NT2/D1 (cell line): ENCODE data around the gene SLMAP.

Source experiments
- DNase-seq: peaks from one replicate; pipeline ENCODE4 v3.0.0-alpha.2; 2011; ENCODE audit warnings: low read depth, low spot score
- H3K27me3 ChIP-seq: 2 replicates; pipeline ENCODE4 v1.6.0; 2011; ENCODE audit warnings: mild to moderate bottlenecking; ENCODE audit not compliant: insufficient read length, insufficient read depth
- H3K36me3 ChIP-seq: 2 replicates; pipeline ENCODE4 v1.6.1; 2011; ENCODE audit warnings: mild to moderate bottlenecking, low read length, mixed read lengths; ENCODE audit not compliant: insufficient read depth, insufficient read length
- H3K4me1 ChIP-seq: 2 replicates; pipeline ENCODE4 v1.5.1; 2011; ENCODE audit not compliant: insufficient read depth, insufficient read length
- H3K4me3 ChIP-seq: 2 replicates; pipeline ENCODE4 v1.5.1; 2011; ENCODE audit warnings: low read depth; ENCODE audit not compliant: insufficient read length
- H3K9ac ChIP-seq: 2 replicates; pipeline ENCODE4 v1.6.0; 2011; ENCODE audit warnings: low read depth; ENCODE audit not compliant: insufficient read length
- H3K9me3 ChIP-seq: 2 replicates; pipeline ENCODE4 v1.5.1; 2011; ENCODE audit warnings: mild to moderate bottlenecking, low read length; ENCODE audit not compliant: insufficient read depth
- SUZ12 ChIP-seq: IDR thresholded peaks from 2 replicates; pipeline ENCODE4 v1.6.1; 2011; ENCODE audit not compliant: insufficient read length, insufficient read depth; ENCODE audit errors: extremely low read depth
- YY1 ChIP-seq: IDR thresholded peaks from 2 replicates; pipeline ENCODE4 v1.6.1; 2011; ENCODE audit not compliant: insufficient read length, insufficient read depth
- ZNF274 ChIP-seq: IDR thresholded peaks from 2 replicates; pipeline ENCODE4 v1.6.1; 2011; ENCODE audit warnings: mild to moderate bottlenecking, low read depth, low read length

SLMAP gene

DNA sequence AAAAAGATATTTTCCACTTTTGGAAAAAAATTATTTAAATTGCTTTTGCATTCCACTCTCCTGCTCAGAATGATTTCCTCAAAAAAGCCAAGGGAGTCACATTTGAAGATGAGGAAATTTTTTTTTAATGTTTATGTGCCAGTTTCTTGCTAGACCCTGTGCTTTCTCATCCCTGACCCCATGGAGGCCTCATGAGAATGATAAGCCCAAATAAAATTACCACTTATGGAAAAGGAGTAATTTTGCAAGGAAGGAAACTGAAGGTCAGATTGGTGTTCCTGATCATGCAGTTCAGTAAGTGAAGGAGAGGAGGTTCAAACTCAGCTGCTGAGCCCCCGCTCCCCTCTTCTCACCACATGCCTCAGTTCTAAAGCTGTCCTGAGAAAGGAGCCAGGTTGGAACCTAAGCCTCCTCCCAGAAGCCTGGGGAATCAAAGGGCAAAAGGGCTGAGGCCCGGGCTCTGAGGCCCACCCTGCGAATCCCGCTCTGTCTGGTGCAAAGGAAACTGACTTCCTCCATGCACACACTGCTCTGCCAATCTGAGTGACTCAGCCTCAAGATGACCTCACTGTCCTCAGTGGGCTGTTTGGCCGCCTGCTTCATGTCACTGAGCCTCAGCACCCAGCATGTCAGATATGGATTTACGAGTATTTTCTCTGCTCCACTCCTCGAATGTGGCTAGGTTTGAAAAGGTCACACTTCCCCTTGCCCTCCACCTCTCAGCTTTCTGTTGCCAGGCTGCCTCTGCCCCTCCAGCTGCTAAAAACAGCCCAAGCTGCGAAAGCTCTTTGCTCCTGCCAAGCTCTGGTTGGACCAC is 195.2 kb downstream of the SLMAP start:
- no peak overlapping the region for H3K9ac ChIP-seq
- H3K4me1 ChIP-seq, result peaks cover 19% of the 10 kb centered on the region
- no peak for DNase-seq
- no peaks in the 10 kb centered on the region for H3K9me3 ChIP-seq
- no peaks in the 10 kb centered on the region for H3K36me3 ChIP-seq
- no peaks in the 10 kb centered on the region for H3K27me3 ChIP-seq
- TF ChIP-seq YY1 (no peak), ZNF274 (no peak), SUZ12 (no peak)
- no peak overlapping the region for H3K4me3 ChIP-seq

DNA sequence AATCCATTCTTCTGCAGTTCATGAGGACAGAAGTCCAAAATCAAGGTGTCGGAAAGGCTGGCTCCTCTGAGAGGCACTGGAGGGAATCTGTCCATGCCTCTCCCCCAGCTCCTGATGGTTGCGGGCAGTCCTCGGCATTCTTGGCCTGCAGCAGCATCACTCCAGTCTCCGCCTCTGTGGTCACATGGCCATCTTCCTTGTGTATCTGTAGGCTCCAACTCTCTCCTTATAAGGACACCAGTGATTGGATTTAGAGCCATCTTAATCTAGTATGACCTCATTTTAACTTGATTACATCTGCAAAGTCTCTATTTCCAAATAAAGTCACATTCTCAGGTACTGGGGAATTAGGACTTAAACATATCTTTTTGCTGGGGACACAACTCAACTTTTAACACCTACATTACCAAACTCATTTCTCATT is 196.1 kb downstream of the SLMAP start:
- TF ChIP-seq ZNF274 (no peak), SUZ12 (no peak), YY1 (no peak)
- H3K4me1 ChIP-seq, result peaks cover 19% of the 10 kb centered on the region
- no peaks in the 10 kb centered on the region for H3K9me3 ChIP-seq
- H3K36me3 ChIP-seq, result no peaks in the 10 kb centered on the region
- DNase-seq, result peak; percentile 61
- H3K9ac ChIP-seq, result no peak overlapping the region
- H3K4me3 ChIP-seq, result no peak overlapping the region
- H3K27me3 ChIP-seq, result no peaks in the 10 kb centered on the region

DNA sequence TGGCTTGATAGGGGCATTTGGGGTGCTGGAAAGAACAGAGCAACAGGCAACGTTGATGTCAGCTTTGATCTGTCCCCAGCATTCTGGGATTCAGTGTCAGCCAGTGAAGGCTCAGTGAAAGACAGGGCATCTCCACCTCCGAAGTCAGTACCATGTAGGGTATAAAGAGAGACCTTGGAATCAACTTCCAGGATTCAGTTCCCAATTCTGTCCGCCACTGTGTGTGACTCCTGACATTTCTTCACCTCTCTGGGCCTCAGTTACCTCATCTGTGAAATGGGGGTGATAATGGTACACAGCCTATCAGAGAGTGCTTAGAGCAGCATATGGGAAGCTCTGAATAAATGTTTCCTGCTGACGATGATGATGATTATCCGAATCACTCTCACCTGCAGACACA is 196.5 kb downstream of the SLMAP start:
- H3K4me3 ChIP-seq, result no peak overlapping the region
- no peaks in the 10 kb centered on the region for H3K27me3 ChIP-seq
- H3K9me3 ChIP-seq, result no peaks in the 10 kb centered on the region
- H3K4me1 ChIP-seq, result peaks cover 19% of the 10 kb centered on the region
- H3K9ac ChIP-seq, result no peak overlapping the region
- no peaks in the 10 kb centered on the region for H3K36me3 ChIP-seq
- no peak for TF ChIP-seq YY1
- no peak for TF ChIP-seq SUZ12
- TF ChIP-seq ZNF274, result no peak
- DNase-seq, result no peak

DNA sequence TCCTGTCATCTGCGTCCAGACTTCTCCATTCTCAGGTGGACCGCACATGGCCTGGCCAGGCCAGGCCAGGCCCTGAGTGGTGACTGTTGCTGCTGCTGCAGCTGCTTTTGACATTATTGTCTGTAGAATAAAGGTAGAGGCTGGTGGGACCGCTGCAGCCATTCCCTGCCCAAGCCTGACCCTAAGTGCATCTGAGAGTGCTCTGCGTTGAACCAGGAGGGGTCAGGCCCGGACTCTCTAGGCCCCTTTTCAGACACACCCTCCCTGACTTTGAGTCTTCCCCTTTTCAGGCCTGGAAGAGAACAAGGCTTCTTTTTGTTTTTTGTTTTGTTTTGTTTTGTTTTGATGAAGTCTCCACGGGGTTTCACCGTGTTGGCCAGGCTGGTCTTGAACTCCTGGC is 197.5 kb downstream of the SLMAP start:
- no peak overlapping the region for H3K4me3 ChIP-seq

DNA sequence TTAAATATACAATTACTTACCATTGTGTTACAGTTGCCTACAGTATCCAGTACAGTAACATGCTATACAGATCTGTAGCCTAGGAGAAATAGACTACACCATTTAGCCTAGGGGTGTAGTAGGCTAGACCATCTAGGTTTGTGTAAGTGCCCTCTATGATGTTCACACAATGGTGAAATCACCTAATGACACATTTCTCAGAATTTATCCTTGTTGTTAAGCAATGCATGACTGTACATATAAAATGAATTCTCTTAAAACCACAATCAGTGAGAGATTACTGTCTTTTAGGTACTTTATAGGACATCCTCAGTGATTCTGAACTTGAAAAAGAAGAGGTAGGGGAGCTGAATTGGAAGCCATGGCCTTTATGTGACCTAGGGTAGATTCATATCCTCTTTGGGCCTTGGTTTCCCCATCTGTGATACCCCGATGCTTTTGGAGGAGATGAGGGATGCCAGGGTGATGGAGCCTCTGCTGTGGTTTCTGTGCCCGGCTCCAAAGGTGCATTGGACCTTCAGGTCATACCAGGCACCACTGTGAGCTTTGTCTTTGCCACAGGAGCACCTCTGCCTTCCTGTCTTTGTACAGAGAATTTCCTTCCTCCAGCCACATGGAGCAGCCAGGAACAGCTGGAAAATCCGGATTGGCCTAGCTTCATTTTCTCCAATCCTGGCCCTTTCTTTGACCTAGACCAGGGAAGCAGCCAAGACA is 200.2 kb downstream of the SLMAP start:
- Histone ChIP-seq H3K4me3 (no peak overlapping the region), H3K4me1 (peaks cover 10% of the 10 kb centered on the region), H3K27me3 (no peaks in the 10 kb centered on the region), H3K9me3 (no peaks in the 10 kb centered on the region), H3K36me3 (no peaks in the 10 kb centered on the region), H3K9ac (no peak overlapping the region)
- DNase-seq, result no peak
- TF ChIP-seq YY1 (no peak), ZNF274 (no peak), SUZ12 (no peak)

More for the DNA sequence above, 197.5 kb downstream of the SLMAP start:
- TF ChIP-seq ZNF274 (no peak), SUZ12 (no peak), YY1 (no peak)
- no peaks in the 10 kb centered on the region for H3K36me3 ChIP-seq
- peaks cover 10% of the 10 kb centered on the region for H3K4me1 ChIP-seq
- no peak overlapping the region for H3K9ac ChIP-seq
- no peaks in the 10 kb centered on the region for H3K27me3 ChIP-seq
- no peak for DNase-seq
- H3K9me3 ChIP-seq, result no peaks in the 10 kb centered on the region

DNA sequence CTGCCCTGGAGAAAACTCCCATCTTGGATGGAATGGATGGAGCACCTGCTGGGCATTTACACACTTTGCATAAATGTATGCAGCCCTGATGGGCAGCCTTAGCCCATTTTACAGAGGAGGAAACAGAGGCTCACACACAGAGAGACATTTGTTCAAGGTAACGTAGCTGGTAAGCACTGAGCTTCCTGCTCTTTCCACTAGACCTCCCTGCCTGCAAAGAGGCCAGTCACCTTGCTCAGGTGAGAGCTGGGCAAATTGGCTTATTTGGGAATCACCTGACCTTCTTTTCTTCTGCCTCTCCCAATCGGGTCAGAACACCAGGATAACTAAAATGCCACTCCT is 200.7 kb downstream of the SLMAP start:
- no peak for DNase-seq
- Histone ChIP-seq H3K36me3 (no peaks in the 10 kb centered on the region), H3K27me3 (no peaks in the 10 kb centered on the region), H3K4me3 (no peak overlapping the region), H3K9ac (no peak overlapping the region), H3K4me1 (peaks cover 8% of the 10 kb centered on the region), H3K9me3 (no peaks in the 10 kb centered on the region)
- TF ChIP-seq ZNF274 (no peak), SUZ12 (no peak), YY1 (no peak)

DNA sequence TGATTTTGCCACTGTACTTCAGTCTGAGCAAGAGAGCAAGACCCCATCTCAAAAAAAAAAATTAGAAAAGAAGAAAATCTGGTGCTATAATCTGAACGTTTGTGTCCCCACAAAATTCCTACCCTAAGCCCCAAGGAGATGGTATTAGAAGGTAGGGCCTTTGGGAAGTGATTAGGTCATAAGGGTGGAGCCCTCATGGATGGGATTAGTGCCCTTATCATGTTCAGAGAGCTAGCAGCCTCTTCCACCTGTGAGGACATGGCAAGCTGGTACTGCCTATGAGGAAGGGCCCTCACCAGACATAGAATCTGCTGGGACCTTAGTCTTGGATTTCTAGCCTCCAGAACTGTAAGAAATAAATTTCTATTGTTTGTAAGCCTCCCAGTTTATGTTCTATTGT is 201.7 kb downstream of the SLMAP start:
- no peaks in the 10 kb centered on the region for H3K9me3 ChIP-seq
- peaks cover 8% of the 10 kb centered on the region for H3K4me1 ChIP-seq
- DNase-seq, result no peak
- H3K27me3 ChIP-seq, result no peaks in the 10 kb centered on the region
- no peak overlapping the region for H3K4me3 ChIP-seq
- no peaks in the 10 kb centered on the region for H3K36me3 ChIP-seq
- H3K9ac ChIP-seq, result no peak overlapping the region
- no peak for TF ChIP-seq SUZ12
- no peak for TF ChIP-seq YY1
